Naive thymus-derived CD4-positive, alpha-beta T cell (primary cell): ENCODE results near the gene ZNF92. TPM values are rescaled to one million over a fixed set of nuclear protein-coding genes. Genes with fewer than 3 reads are reported as not detected.
"Not testable (repeated sequence)": the region's sequence is repeated elsewhere in the genome, so short reads cannot be mapped to it uniquely, and the experiment has no call there.

Experiments
- ATAC-seq: fragments of 150-1000 bp; cut with Tn5 transposase; 2 replicates; pipeline ENCODE4 v1.10.0; 2021; ENCODE audit warnings: mild to moderate bottlenecking, moderate library complexity
- CTCF ChIA-PET: fragments of 350-600 bp; sonication (Branson Sonifier 250); formaldehyde crosslinking; loops from one replicate; lab custom pipeline; 2021; ENCODE audit warnings: antibody characterized with exemption; lab: Charles Lee
- POLR2A ChIA-PET: fragments of 350-600 bp; sonication (Branson Sonifier 250); formaldehyde crosslinking; loops from one replicate; lab custom pipeline; 2021; ENCODE audit warnings: antibody characterized with exemption, inconsistent platforms; lab: Charles Lee
- DNase-seq, 9 donors: peaks; one replicate each; pipeline versions ENCODE4 v3.0.0 to v3.0.0-alpha.2; 2020 to 2022; ENCODE audit warnings: mixed read lengths in 1 of 9
- H3K27ac ChIP-seq: one replicate; pipeline ENCODE4 v1.7.0; 2013; ENCODE audit warnings: mild to moderate bottlenecking, low read depth, low read length, moderate library complexity
- H3K27me3 ChIP-seq, 2 donors: one replicate each; pipeline ENCODE4 v1.7.0; 2013; ENCODE audit warnings: low read length in 2 of 2, mild to moderate bottlenecking in 2 of 2, moderate library complexity in 2 of 2; ENCODE audit not compliant: control insufficient read depth in 2 of 2, insufficient read depth in 2 of 2
- H3K36me3 ChIP-seq, 3 experiments: 1 replicate in 2 of 3; 2 replicates in 1 of 3; pipeline ENCODE4 v1.7.0; 2013; ENCODE audit warnings: low read length in 3 of 3, mild to moderate bottlenecking in 3 of 3, moderate library complexity in 1 of 3; ENCODE audit not compliant: insufficient read depth in 3 of 3, control insufficient read depth in 2 of 3
- H3K4me1 ChIP-seq, 2 donors: one replicate each; pipeline ENCODE4 v1.7.0; 2013; ENCODE audit warnings: low read length in 2 of 2, mild to moderate bottlenecking in 2 of 2, moderate library complexity in 1 of 2; ENCODE audit not compliant: control insufficient read depth in 2 of 2, insufficient read depth in 2 of 2
- H3K4me3 ChIP-seq: 2 replicates; pipeline ENCODE4 v1.7.0; 2013; ENCODE audit warnings: mild to moderate bottlenecking, low read length
- H3K9me3 ChIP-seq, 3 experiments: 1 replicate in 2 of 3; 2 replicates in 1 of 3; pipeline ENCODE4 v1.7.0; 2013; ENCODE audit warnings: low read length in 3 of 3; ENCODE audit not compliant: control insufficient read depth in 2 of 3
- H3K27ac Mint-ChIP-seq, 9 donors: one replicate each; pipeline ENCODE4 v1.8.0; 2020 to 2022; ENCODE audit warnings: mixed read lengths in 9 of 9, mild to moderate bottlenecking in 8 of 9, moderate library complexity in 5 of 9, inconsistent platforms in 2 of 9
- H3K27me3 Mint-ChIP-seq, 5 donors: one replicate each; pipeline ENCODE4 v1.8.0; 2021 to 2022; ENCODE audit warnings: mixed read lengths in 5 of 5, mild to moderate bottlenecking in 1 of 5
- H3K36me3 Mint-ChIP-seq, 5 donors: one replicate each; pipeline ENCODE4 v1.8.0; 2020 to 2022; ENCODE audit warnings: mixed read lengths in 5 of 5, mild to moderate bottlenecking in 3 of 5, inconsistent platforms in 1 of 5
- H3K4me1 Mint-ChIP-seq, 7 donors: one replicate each; pipeline ENCODE4 v1.8.0; 2020 to 2022; ENCODE audit warnings: mixed read lengths in 7 of 7, mild to moderate bottlenecking in 3 of 7, inconsistent platforms in 1 of 7
- H3K4me3 Mint-ChIP-seq, 10 donors: one replicate each; pipeline ENCODE4 v1.8.0; 2020 to 2022; ENCODE audit warnings: mild to moderate bottlenecking in 10 of 10, mixed read lengths in 10 of 10, moderate library complexity in 6 of 10, inconsistent platforms in 2 of 10
- H3K9me3 Mint-ChIP-seq, 11 donors: one replicate each; pipeline ENCODE4 v1.8.0; 2020 to 2022; ENCODE audit warnings: mixed read lengths in 11 of 11, mild to moderate bottlenecking in 4 of 11, inconsistent platforms in 1 of 11, moderate library complexity in 1 of 11
- intact Hi-C, 2 donors: fragments of 100-400 bp; cut with micrococcal nuclease; formaldehyde crosslinking; loops; one replicate each; pipeline ENCODE4 v1.15.1; 2023
- polyA plus RNA-seq, 2 donors: library from polyadenylated mRNA; unstranded; fragments of 300-500 nt; fragmentation: Illumina TruSeq; gene quantifications; one replicate each; pipeline ENCODE4 v1.2.3, GENCODE V29; 2021
- total RNA-seq, 6 experiments: library from RNA in 5 of 6; stranded (reverse) in 5 of 6; gene quantifications; 1 replicate in 5 of 6; 2 replicates in 1 of 6; pipeline ENCODE4 v1.2.3 and lab custom pipeline; 2021 to 2026

ZNF92 gene
- total and polyA plus RNA-seq, 7 experiments from 2014 or later, result 8.4 to 22.5 (median 18.5) TPM

DNA sequence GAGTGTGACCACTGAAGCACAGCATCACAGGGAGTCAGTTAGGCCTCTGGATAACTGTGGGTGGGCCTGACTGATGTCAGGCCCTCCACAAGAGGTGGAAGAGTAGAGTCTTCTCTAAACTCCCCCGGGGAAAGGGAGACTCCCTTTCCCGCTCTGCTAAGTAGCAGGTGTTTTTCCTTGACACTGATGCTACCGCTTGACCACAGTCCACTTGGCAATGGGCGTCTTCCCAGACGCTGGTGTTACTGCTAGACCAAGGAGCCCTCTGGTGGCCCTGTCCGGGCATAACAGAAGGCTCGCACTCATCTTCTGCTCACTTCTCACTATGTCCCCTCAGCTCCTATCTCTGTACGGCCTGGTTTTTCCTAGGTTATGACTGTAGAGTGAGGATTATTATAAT lies 73.4 kb downstream of the ZNF92 start:
- H3K4me1 Mint-ChIP-seq, H3K27ac Mint-ChIP-seq, intact Hi-C loops, H3K36me3 ChIP-seq, H3K27ac ChIP-seq, ATAC-seq, H3K4me3 ChIP-seq, POLR2A ChIA-PET, H3K36me3 Mint-ChIP-seq, H3K4me3 Mint-ChIP-seq, CTCF ChIA-PET, H3K27me3 ChIP-seq, H3K4me1 ChIP-seq, H3K9me3 ChIP-seq, DNase-seq: not testable (repeated sequence)
- Mint-ChIP-seq H3K9me3 (peaks cover 0 to 16% (median 6%) of the 10 kb centered on the region in 11 donors), H3K27me3 (peaks cover 0 to 32% (median 22%) of the 10 kb centered on the region in 5 donors)

- H3K27me3 Mint-ChIP-seq, result peaks cover 2 to 30% (median 14%) of the 10 kb centered on the region in 5 donors
- no peak overlapping the region for H3K27ac ChIP-seq
- no peaks in the 10 kb centered on the region for H3K36me3 Mint-ChIP-seq
- H3K27me3 ChIP-seq, result peaks cover 0 to 4% of the 10 kb centered on the region in 2 donors
- DNase-seq (no peak), ATAC-seq (no peak)
- POLR2A ChIA-PET, result no interaction called here
- no peaks in the 10 kb centered on the region for H3K9me3 ChIP-seq
- peaks cover 0 to 16% (median 5%) of the 10 kb centered on the region in 11 donors for H3K9me3 Mint-ChIP-seq
- H3K4me1 ChIP-seq, result peaks cover 0 to 5% of the 10 kb centered on the region in 2 donors
- H3K36me3 ChIP-seq, result no peaks in the 10 kb centered on the region
- no peak overlapping the region for H3K4me3 Mint-ChIP-seq
- CTCF ChIA-PET, result no interaction called here
- intact Hi-C loops, result no loop called here
- H3K27ac Mint-ChIP-seq, result no peak overlapping the region
- H3K4me3 ChIP-seq, result no peak overlapping the region
- H3K4me1 Mint-ChIP-seq, result peaks cover 0 to 2% (median 0%) of the 10 kb centered on the region in 7 donors
Measured at GRCh38 chr7:65448816-65449504, 75.3 kb downstream of the ZNF92 start.

- ChIA-PET POLR2A (no interaction called here), CTCF (no interaction called here)
- no peaks in the 10 kb centered on the region for H3K9me3 ChIP-seq
- peaks cover 0 to 4% (median 0%) of the 10 kb centered on the region in 7 donors for H3K4me1 Mint-ChIP-seq
- H3K27me3 Mint-ChIP-seq, result peaks cover 7 to 25% (median 15%) of the 10 kb centered on the region in 5 donors
- no peak overlapping the region for H3K4me3 ChIP-seq
- H3K4me3 Mint-ChIP-seq, result no peak overlapping the region
- intact Hi-C loops, result no loop called here
- DNase-seq (no peak), ATAC-seq (no peak)
- no peak overlapping the region for H3K27ac Mint-ChIP-seq
- H3K36me3 ChIP-seq, result no peaks in the 10 kb centered on the region
- peaks cover 0 to 5% of the 10 kb centered on the region in 2 donors for H3K4me1 ChIP-seq
- H3K36me3 Mint-ChIP-seq, result no peaks in the 10 kb centered on the region
- peaks cover 0 to 16% (median 5%) of the 10 kb centered on the region in 11 donors for H3K9me3 Mint-ChIP-seq
- H3K27ac ChIP-seq, result no peak overlapping the region
- H3K27me3 ChIP-seq, result peaks cover 0 to 4% of the 10 kb centered on the region in 2 donors
Measured at GRCh38 chr7:65449505-65449852, 75.8 kb downstream of the ZNF92 start.
